Osteoblast (primary cell): ENCODE measurements around the gene MAPK11. TPM values are rescaled to one million over a fixed set of nuclear protein-coding genes. Genes with fewer than 3 reads are reported as not detected.

Experiments used
- DNase-seq: peaks from one replicate; pipeline ENCODE4 v3.0.0; 2011; ENCODE audit warnings: low spot score, mixed read lengths; ENCODE audit not compliant: insufficient read length; ENCODE audit errors: missing footprints
- H2AFZ ChIP-seq: 2 replicates; pipeline ENCODE4 v1.6.0; 2011; ENCODE audit warnings: mild to moderate bottlenecking, low read length
- H3K27ac ChIP-seq: 2 replicates; pipeline ENCODE4 v1.5.1; 2011; ENCODE audit warnings: mild to moderate bottlenecking, low read depth, low read length, moderate library complexity
- H3K27me3 ChIP-seq: 2 replicates; pipeline ENCODE4 v1.6.0; 2012; ENCODE audit warnings: mild to moderate bottlenecking, control low read depth, inconsistent platforms, low read length, moderate library complexity; ENCODE audit not compliant: insufficient read depth
- H3K36me3 ChIP-seq: 2 replicates; pipeline ENCODE4 v1.5.1; 2011; ENCODE audit warnings: mild to moderate bottlenecking, low read length, control low read depth, moderate library complexity; ENCODE audit not compliant: insufficient read depth
- H3K4me1 ChIP-seq: 2 replicates; pipeline ENCODE4 v1.5.1; 2011; ENCODE audit warnings: mild to moderate bottlenecking, low read length, control low read depth, moderate library complexity; ENCODE audit not compliant: insufficient read depth
- H3K4me2 ChIP-seq: 2 replicates; pipeline ENCODE4 v1.6.0; 2011; ENCODE audit warnings: mild to moderate bottlenecking, low read length; ENCODE audit not compliant: insufficient read depth
- H3K4me3 ChIP-seq: fragments of 200-600 bp; sonication (generic); 3 replicates; pipeline ENCODE4 v1.5.1; 2012; ENCODE audit warnings: mild to moderate bottlenecking, low read length, inconsistent platforms; ENCODE audit not compliant: insufficient read depth
- H3K79me2 ChIP-seq: 2 replicates; pipeline ENCODE4 v1.6.0; 2012; ENCODE audit warnings: mild to moderate bottlenecking, low read length, control low read depth, inconsistent platforms; ENCODE audit not compliant: insufficient read depth
- H3K9me3 ChIP-seq: 2 replicates; pipeline ENCODE4 v1.5.1; 2011; ENCODE audit warnings: low read depth, low read length, control low read depth
- H4K20me1 ChIP-seq: 2 replicates; pipeline ENCODE4 v1.6.0; 2012; ENCODE audit warnings: mild to moderate bottlenecking, low read length, control low read depth; ENCODE audit not compliant: insufficient read depth
- total RNA-seq: library from RNA; depleted of rRNA; stranded (reverse); fragments of >200 nt; gene quantifications from 2 replicates; pipeline ENCODE4 v1.2.3, GENCODE V29; 2012
- TF ChIP-seq, protein P1 (sequence below): IDR thresholded peaks from 2 replicates; pipeline ENCODE4 v1.5.1; 2011; ENCODE audit warnings: mild to moderate bottlenecking, low read depth, low read length, moderate library complexity; ENCODE audit errors: extremely low read depth

The MAPK11 gene
- total RNA-seq, 1 donor, result 6.2 TPM

DNA sequence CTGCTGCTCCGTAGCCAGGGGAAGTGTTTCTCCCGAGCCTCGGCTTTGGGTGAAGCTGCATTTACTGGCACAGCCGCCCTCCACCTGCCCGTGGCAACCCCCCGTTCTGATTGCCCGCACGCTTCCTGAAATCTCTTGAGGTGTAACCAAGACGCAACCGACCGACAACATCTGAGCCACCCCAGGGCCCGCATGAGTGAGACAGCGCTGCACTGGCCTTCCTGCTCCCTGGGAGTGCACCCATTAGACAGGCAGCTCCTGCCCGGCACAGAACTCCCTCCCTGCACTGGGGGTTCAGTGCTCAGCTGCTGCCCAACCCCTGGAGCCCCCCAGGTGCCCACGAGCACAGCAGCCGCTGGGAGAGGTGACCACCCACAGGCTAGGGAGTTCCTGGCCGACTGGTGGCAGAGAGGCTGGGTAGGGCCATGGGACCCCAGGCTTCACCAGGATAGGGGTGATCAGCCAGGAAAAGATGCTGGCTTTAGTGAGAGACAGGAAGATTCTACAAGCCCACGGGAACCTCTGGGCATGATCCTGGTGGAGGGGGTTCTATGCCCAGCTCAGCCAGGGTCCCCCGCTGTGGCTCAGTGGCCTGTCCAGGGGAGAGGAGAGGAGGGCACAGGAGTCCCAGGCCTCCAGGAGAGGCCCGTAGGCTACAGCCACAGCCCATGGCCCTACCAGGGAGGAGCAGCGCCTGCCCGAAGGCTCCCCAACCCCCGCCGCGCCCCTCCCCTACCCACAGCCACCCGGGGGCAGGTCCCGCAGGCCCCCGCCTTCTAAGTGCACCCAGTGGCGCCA lies 22.7 kb upstream of the MAPK11 start:
- H3K36me3 ChIP-seq, result peaks cover 42% of the 10 kb centered on the region
- H3K9me3 ChIP-seq, result no peaks in the 10 kb centered on the region

DNA sequence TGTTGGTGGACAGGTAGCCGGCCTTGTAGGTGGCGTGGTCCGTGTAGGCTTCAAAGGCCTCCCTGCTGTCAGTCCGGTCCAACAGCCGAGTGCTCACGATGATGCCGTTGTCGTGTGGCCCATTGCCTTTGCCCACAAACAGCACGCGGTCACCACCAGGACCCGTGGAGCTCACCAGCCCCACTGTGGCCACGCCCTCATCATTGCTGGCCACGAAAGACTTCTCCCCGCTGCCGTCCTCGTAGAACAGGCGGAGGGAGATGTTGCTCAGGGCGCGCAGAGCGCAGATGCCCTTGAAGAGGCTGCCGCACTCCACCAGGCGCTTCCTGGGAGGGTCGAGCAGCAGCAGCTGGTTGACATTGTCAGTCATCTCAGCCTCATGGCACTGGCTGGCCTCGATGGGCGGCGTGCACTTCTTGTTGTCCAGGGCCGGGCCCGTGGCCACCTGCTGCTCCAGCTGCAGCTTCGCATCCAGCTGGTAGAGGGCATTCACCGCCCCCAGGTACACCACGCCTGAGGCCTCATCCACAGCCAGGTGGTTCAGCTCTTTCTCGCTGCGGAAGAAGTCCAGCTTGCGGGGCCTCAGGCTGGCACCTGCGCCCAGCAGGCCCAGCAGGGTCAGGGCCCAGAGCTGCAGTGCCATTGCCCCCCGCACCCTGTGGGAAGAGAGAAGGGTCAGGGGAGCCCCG lies 19.9 kb upstream of the MAPK11 start:
- peaks cover 57% of the 10 kb centered on the region for H3K36me3 ChIP-seq
- H2AFZ ChIP-seq, result no peak overlapping the region
- H3K27ac ChIP-seq, result no peak overlapping the region
- DNase-seq, result no peak
- no peaks in the 10 kb centered on the region for H3K9me3 ChIP-seq
- no peak overlapping the region for H3K4me2 ChIP-seq
- TF ChIP-seq, protein P1, sequence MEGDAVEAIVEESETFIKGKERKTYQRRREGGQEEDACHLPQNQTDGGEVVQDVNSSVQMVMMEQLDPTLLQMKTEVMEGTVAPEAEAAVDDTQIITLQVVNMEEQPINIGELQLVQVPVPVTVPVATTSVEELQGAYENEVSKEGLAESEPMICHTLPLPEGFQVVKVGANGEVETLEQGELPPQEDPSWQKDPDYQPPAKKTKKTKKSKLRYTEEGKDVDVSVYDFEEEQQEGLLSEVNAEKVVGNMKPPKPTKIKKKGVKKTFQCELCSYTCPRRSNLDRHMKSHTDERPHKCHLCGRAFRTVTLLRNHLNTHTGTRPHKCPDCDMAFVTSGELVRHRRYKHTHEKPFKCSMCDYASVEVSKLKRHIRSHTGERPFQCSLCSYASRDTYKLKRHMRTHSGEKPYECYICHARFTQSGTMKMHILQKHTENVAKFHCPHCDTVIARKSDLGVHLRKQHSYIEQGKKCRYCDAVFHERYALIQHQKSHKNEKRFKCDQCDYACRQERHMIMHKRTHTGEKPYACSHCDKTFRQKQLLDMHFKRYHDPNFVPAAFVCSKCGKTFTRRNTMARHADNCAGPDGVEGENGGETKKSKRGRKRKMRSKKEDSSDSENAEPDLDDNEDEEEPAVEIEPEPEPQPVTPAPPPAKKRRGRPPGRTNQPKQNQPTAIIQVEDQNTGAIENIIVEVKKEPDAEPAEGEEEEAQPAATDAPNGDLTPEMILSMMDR, result no peak
- H3K27me3 ChIP-seq, result no peaks in the 10 kb centered on the region
- H4K20me1 ChIP-seq, result peaks cover 73% of the 10 kb centered on the region
- no peak overlapping the region for H3K4me3 ChIP-seq
- peaks cover 93% of the 10 kb centered on the region for H3K79me2 ChIP-seq
- H3K4me1 ChIP-seq, result peaks cover 23% of the 10 kb centered on the region

More for the DNA sequence above, 22.7 kb upstream of the MAPK11 start:
- H3K4me2 ChIP-seq, result peak overlapping the region; percentile 64
- TF ChIP-seq, protein P1, result no peak
- peak; percentile 95 for DNase-seq
- peaks cover 73% of the 10 kb centered on the region for H4K20me1 ChIP-seq
- peak overlapping the region; percentile 71 for H3K27ac ChIP-seq
- H3K27me3 ChIP-seq, result no peaks in the 10 kb centered on the region
- peaks cover 97% of the 10 kb centered on the region for H3K79me2 ChIP-seq
- peaks cover 28% of the 10 kb centered on the region for H3K4me1 ChIP-seq
- peak overlapping the region; percentile 56 for H3K4me3 ChIP-seq
- H2AFZ ChIP-seq, result no peak overlapping the region

DNA sequence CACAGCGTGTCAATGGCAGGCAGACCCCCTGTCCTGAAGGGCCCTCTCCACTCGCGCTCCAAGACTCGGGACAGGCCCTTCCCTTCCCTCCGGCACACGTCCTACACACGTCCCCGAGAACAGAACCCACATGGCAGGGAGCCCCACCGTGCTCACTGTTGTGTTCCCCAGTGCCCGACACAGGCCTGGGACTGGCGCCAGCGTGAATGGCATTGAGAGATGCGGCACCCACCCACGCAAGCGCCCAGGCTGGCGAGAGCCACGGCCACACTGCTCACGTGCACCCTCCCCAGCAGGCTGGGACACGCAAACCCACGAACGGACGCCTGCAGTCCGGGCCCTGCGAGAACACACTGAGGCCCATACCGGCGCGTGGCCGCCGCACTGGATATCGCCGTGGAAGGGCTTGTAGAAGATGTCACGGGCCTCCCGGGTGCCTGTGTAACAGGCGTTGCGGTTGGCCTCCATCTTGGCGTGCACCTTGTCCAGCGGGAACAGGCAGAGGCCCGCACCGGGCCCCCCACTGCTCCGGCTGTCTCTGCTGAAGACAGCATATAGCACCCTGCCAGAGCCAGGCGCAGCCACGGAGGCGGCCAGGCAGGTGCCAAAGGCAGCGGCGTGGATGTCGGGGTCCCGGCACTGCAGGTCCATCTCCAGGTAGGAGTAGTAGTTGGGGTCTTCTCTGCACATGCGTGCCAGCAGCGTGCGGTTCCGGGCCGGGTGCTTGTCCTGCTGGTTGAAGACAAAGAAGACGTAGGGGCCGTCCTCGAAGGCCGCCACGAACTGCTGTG lies 19.2 kb upstream of the MAPK11 start:
- H2AFZ ChIP-seq, result no peak overlapping the region
- no peak overlapping the region for H3K4me2 ChIP-seq
- peaks cover 58% of the 10 kb centered on the region for H3K36me3 ChIP-seq
- peaks cover 74% of the 10 kb centered on the region for H4K20me1 ChIP-seq
- peaks cover 92% of the 10 kb centered on the region for H3K79me2 ChIP-seq
- H3K27ac ChIP-seq, result no peak overlapping the region
- H3K4me1 ChIP-seq, result peaks cover 20% of the 10 kb centered on the region
- DNase-seq, result no peak
- H3K4me3 ChIP-seq, result no peak overlapping the region
- TF ChIP-seq, protein P1, result no peak
- no peaks in the 10 kb centered on the region for H3K9me3 ChIP-seq
- H3K27me3 ChIP-seq, result no peaks in the 10 kb centered on the region
